B cell (primary cell): ENCODE data around the gene ADAMTS16.

ENCODE experiments used
- EZH2 ChIP-seq: IDR thresholded peaks from 2 replicates; pipeline ENCODE4 v1.6.1; 2012; ENCODE audit warnings: borderline replicate concordance, low read depth, mild to moderate bottlenecking, moderate library complexity, low read length; ENCODE audit not compliant: insufficient read depth, poor library complexity, severe bottlenecking
- TF ChIP-seq, protein P1 (sequence below): fragments of 200-600 bp; IDR thresholded peaks from one replicate; pipeline ENCODE4 v1.8.0; 2022; ENCODE audit warnings: antibody characterized with exemption, mild to moderate bottlenecking

DNA sequence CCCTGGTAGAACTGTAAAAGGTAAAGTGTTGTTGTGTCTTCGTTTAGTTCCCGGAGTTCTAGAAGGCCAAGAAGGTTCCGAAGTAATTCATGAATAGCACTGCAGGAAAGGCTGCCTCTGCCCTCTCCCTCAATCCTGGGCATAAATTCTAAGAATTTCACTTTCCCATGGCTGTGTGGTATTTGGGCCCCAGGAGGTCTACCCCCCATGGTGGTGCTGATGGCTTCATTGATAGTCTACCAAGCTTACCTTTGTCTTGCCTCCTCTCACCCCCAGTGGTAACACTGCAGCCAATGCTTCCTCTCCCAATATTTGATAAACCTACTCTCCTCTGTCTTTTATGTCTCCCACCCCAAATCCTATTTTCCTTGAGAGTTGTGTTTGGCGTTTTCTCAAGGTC lies 39.5 kb downstream of the ADAMTS16 start:
- TF ChIP-seq, protein P1, sequence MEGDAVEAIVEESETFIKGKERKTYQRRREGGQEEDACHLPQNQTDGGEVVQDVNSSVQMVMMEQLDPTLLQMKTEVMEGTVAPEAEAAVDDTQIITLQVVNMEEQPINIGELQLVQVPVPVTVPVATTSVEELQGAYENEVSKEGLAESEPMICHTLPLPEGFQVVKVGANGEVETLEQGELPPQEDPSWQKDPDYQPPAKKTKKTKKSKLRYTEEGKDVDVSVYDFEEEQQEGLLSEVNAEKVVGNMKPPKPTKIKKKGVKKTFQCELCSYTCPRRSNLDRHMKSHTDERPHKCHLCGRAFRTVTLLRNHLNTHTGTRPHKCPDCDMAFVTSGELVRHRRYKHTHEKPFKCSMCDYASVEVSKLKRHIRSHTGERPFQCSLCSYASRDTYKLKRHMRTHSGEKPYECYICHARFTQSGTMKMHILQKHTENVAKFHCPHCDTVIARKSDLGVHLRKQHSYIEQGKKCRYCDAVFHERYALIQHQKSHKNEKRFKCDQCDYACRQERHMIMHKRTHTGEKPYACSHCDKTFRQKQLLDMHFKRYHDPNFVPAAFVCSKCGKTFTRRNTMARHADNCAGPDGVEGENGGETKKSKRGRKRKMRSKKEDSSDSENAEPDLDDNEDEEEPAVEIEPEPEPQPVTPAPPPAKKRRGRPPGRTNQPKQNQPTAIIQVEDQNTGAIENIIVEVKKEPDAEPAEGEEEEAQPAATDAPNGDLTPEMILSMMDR = no peak
- TF ChIP-seq EZH2 = no peak
